HUES6 (cell line): Measurements from ENCODE around the gene LAMB1.
"Not testable (repeated sequence)": the region's sequence is repeated elsewhere in the genome, so short reads cannot be mapped to it uniquely, and the experiment has no call there.

ENCODE experiments used
- H3K27ac ChIP-seq: 2 replicates; pipeline ENCODE4 v1.7.0; 2013; ENCODE audit warnings: low read depth, mild to moderate bottlenecking, low read length, inconsistent platforms
- H3K27me3 ChIP-seq: 2 replicates; pipeline ENCODE4 v1.6.1; 2013; ENCODE audit warnings: low read length; ENCODE audit not compliant: control insufficient read depth, insufficient read depth
- H3K36me3 ChIP-seq: 2 replicates; pipeline ENCODE4 v1.6.1; 2013; ENCODE audit warnings: low read length; ENCODE audit not compliant: control insufficient read depth, insufficient read depth
- H3K4me1 ChIP-seq: 2 replicates; pipeline ENCODE4 v1.6.1; 2013; ENCODE audit warnings: low read length; ENCODE audit not compliant: control insufficient read depth, insufficient read depth
- H3K4me3 ChIP-seq: 2 replicates; pipeline ENCODE4 v1.5.1; 2013; ENCODE audit warnings: low read depth, low read length
- H3K9ac ChIP-seq: one replicate; pipeline ENCODE4 v1.6.1; 2013; ENCODE audit warnings: mild to moderate bottlenecking, low read length
- H3K9me3 ChIP-seq: 2 replicates; pipeline ENCODE4 v1.6.1; 2013; ENCODE audit warnings: low read depth, low read length; ENCODE audit not compliant: control insufficient read depth, insufficient read depth

LAMB1 gene

DNA sequence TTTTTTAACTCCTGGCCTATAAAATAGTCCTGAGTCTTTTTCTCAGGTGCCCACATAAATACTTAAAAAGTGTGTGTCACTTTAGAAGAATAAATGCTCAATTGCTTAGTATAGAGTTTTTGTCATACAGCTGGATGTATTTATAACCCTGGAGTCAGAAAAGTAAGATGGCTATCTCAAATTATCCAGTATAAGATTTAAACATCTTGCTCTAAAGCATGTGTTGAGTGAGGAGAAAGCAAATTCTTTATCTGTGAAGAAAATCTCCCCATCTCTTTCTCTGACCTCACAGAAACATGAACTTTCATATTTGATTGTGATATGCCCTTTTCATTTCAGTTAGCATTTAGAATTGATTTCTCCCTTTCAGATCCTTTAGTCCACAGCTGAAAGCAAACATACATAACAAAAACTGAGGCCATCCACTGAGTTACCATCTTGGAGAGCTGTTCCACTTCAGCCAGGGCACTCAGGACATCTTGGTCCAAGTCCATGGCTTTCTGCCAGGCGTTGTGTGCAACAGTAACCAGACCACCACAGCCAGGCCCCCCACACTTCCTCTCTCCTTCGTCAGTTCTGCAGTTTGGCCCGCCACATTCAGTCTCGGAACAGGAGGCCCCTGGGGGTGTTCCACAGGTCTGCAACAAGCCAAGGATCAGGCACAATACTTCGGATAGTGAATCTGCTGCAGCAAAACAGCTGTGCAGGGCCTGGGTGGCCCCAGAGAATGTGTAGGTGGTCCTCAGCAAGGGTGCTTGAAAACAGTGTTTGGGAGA, 71.0 kb downstream of the LAMB1 start:
- Histone ChIP-seq H3K27ac (peak overlapping the region; percentile 76), H3K9me3 (no peaks in the 10 kb centered on the region), H3K36me3 (peaks cover 66% of the 10 kb centered on the region), H3K4me1 (peaks cover 48% of the 10 kb centered on the region), H3K27me3 (no peaks in the 10 kb centered on the region), H3K4me3 (peak overlapping the region; percentile 12; the same call in 1 of the 2 replicates), H3K9ac (peak overlapping the region; percentile 60)

DNA sequence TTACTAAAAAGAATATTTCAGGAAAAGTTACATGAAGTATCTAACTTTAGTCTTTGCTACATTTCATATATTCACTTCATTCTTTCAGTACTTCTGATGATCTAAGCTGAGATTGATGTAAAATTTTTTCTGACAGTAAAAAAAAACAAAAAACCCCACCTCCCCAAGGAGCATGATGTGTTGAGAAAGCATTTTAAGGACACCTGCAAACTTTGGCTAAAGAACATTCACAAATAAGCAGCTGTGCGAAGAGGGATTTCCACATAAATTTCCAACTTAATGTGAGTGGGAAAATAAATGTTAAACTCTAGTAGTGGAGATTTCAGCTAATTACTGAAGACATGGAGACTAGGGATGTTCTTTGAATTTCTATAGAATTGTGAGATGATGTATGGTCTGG, 76.5 kb downstream of the LAMB1 start:
- Histone ChIP-seq H3K4me3 (no peak overlapping the region), H3K27ac (no peak overlapping the region), H3K27me3 (no peaks in the 10 kb centered on the region), H3K9ac (no peak overlapping the region), H3K36me3 (peaks cover 92% of the 10 kb centered on the region), H3K9me3 (no peaks in the 10 kb centered on the region), H3K4me1 (peaks cover 11% of the 10 kb centered on the region)

DNA sequence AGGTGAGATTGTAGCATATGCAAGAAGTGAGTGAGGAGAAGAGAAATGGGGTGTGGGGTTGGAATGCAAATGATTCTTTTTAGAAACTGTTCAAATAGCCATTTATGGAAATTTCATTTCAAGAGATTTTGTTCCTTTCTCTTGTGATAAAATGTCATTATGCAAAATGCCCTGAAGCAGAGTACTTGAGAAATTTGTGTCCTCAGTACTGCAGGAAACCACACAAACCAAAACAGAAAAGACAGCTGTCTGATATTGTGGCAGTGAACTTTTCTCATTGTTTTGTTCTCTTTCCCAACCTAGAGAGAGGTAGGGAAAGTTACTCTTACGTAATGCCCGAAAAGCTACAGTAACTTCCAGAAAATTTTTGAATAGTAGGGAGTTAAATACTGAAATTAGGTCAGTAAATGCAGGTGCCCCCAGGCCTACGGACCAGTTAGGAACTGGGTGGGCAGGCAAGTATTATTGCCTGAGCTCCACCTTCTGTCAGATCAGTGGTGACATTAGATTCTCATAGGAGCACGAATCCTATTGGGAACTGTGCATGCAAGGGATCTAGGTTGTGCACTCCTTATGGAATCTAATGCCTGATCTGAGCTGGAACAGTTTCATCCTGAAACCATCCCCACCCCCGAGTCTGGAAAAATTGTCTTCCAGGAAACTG, 78.0 kb downstream of the LAMB1 start:
- Histone ChIP-seq H3K27me3 (no peaks in the 10 kb centered on the region), H3K36me3 (peaks cover 87% of the 10 kb centered on the region), H3K4me1 (peaks cover 8% of the 10 kb centered on the region; the same call in 1 of the 2 replicates), H3K4me3 (no peak overlapping the region), H3K9me3 (no peaks in the 10 kb centered on the region), H3K27ac (no peak overlapping the region), H3K9ac (no peak overlapping the region)

DNA sequence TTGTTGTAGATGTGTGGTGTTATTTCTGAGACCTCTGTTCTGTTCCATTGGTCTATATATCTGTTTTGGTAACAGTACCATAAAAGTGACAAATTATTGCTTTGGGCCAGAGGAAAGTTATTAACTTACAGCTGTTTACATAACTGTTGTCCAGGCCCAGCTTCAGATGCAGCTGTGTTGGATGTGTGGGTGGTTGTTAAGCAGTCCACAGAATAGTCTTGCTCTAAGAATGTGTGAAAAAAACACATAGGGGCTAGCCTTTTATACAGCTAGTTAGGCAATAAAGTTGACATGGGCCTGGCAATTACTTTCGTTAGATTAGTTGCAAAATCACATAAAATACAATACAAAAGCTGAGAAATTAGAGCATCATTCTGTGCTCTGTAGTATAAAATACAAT, 80.1 kb downstream of the LAMB1 start:
- Histone ChIP-seq H3K27me3 (no peaks in the 10 kb centered on the region), H3K36me3 (peaks cover 87% of the 10 kb centered on the region), H3K4me3 (no peak overlapping the region), H3K4me1 (peaks cover 8% of the 10 kb centered on the region; the same call in 1 of the 2 replicates), H3K9me3 (no peaks in the 10 kb centered on the region), H3K9ac (no peak overlapping the region), H3K27ac (no peak overlapping the region)

DNA sequence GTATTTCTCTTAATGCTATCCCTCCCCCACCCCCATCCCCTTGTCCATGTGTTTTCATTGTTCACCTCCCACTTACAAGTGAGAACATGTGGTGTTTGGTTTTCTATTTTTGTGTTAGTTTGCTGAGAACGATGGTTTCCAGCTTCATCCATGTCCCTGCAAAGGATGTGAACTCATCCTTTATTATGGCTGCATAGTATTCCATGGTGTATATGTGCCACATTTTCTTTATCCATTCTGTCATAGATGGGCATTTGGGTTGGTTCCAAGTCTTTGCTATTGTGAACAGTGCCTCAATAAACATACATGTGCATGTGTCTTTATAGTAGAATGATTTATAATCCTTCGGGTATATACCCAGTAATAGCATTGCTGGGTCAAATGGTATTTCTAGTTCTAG, 81.1 kb downstream of the LAMB1 start:
- H3K9me3 ChIP-seq, H3K4me3 ChIP-seq, H3K4me1 ChIP-seq, H3K27ac ChIP-seq, H3K9ac ChIP-seq, H3K27me3 ChIP-seq: not testable (repeated sequence)
- H3K36me3 ChIP-seq: peaks cover 88% of the 10 kb centered on the region

DNA sequence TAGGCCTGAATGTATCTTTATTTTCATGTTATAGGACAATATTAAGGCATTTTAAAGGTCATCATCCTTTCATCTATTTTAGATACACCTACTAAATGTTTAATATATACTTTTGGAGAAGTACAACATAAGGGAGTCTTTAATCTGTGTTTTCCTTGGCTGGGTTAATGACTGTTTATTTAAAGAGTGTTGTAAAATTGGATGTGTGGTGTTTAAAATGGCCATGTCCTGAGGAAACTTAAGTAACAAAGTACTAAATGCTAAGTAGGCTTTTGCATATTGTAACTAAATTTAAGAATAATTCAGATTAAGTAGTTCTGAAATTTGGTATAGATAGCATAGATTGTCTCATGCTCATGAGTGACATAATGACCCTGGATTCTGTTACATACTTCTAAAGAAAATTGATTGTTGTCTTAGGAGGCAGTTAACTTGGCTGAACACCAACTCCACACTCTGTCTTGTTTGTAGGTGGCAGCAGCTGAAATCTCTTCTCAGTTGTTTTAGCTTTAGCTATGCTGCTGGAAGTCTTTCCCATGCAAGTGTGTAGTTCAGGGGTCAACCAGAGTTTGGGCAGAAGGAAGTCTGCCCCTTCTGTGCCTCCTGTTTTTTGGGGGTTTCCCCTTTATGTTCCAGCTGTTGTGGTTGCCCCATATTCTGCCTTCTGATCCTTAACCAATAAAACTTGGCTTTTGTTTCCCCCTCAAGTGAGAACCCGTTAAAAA, 82.8 kb downstream of the LAMB1 start:
- Histone ChIP-seq H3K4me3 (no peak overlapping the region), H3K36me3 (peaks cover 86% of the 10 kb centered on the region), H3K27ac (no peak overlapping the region), H3K27me3 (no peaks in the 10 kb centered on the region), H3K9me3 (no peaks in the 10 kb centered on the region), H3K4me1 (peaks cover 4% of the 10 kb centered on the region; the same call in 1 of the 2 replicates), H3K9ac (no peak overlapping the region)

DNA sequence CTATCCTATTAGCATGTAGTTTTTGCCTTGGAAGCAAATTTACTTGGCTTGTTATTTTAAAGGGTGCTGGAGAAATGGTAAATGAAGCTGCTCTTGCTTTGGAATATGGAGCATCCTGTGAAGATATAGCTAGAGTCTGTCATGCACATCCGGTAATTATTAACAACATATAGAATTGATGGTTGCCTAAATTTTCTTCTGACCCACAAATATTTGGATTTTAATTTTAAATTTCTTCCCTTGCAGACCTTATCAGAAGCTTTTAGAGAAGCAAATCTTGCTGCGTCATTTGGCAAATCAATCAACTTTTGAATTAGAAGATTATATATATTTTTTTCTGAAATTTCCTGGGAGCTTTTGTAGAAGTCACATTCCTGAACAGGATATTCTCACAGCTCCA, 84.0 kb downstream of the LAMB1 start:
- Histone ChIP-seq H3K4me3 (no peak overlapping the region), H3K27me3 (no peaks in the 10 kb centered on the region), H3K9ac (no peak overlapping the region), H3K9me3 (no peaks in the 10 kb centered on the region), H3K36me3 (peaks cover 79% of the 10 kb centered on the region), H3K27ac (no peak overlapping the region), H3K4me1 (no peaks in the 10 kb centered on the region)

DNA sequence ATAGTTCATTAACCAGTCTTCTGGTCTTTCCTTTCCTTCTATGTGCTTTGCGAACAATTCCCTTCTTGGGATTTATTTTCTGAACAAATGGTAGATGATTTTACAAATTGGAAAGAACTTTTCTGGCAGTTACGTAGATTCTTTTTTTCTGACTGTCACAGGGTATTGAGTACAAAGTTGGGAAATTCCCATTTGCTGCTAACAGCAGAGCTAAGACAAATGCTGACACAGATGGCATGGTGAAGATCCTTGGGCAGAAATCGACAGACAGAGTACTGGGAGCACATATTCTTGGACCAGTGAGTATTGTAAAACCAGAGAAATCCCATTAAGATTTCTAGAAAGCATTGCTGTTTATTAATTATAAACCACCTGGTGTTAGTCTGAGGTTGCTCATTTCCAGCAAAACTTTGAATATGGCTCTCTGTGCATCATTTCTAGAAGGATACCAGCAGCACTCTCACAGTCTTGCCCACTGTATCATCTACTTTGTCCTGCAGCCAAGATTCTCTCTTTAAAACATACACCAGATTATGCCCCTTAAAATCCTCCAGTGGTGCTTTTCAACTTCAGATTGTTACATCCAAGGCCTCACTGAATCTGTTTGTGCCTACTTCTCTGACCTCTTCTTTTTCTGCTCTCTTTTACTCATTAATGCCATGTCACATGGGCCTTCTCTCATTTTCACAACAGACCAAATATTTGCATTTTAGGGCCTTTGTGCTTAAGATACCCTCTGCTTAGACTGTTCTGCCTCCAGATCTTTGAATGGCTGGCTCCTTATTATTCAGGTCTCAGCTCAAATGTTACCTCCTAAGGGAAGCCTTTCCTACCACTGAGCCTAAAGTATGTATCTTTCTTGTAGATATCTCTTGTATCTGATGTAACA, 85.0 kb downstream of the LAMB1 start:
- no peak overlapping the region for H3K27ac ChIP-seq
- no peaks in the 10 kb centered on the region for H3K4me1 ChIP-seq
- H3K9me3 ChIP-seq: no peaks in the 10 kb centered on the region
- no peak overlapping the region for H3K9ac ChIP-seq
- no peaks in the 10 kb centered on the region for H3K27me3 ChIP-seq
- peaks cover 72% of the 10 kb centered on the region for H3K36me3 ChIP-seq
- no peak overlapping the region for H3K4me3 ChIP-seq

DNA sequence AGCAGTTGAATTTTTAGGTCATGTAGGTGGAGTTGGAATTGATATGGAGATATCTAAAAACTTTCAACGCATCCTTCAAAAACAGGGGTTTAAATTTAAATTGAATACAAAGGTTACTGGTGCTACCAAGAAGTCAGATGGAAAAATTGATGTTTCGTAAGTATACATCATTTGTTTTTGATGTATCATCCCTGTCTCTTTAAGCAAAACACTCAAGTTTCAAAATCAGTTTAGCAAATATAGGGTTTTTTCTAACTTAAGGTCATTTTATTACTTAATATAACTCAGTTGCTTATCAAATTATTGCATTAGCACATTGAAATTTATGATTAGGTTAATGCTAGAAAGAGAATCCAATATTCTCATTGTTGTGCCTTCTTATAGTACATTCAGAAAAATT, 87.4 kb downstream of the LAMB1 start:
- H3K4me1 ChIP-seq: no peaks in the 10 kb centered on the region
- no peak overlapping the region for H3K9ac ChIP-seq
- H3K9me3 ChIP-seq: no peaks in the 10 kb centered on the region
- no peaks in the 10 kb centered on the region for H3K27me3 ChIP-seq
- no peak overlapping the region for H3K27ac ChIP-seq
- no peak overlapping the region for H3K4me3 ChIP-seq
- peaks cover 77% of the 10 kb centered on the region for H3K36me3 ChIP-seq

DNA sequence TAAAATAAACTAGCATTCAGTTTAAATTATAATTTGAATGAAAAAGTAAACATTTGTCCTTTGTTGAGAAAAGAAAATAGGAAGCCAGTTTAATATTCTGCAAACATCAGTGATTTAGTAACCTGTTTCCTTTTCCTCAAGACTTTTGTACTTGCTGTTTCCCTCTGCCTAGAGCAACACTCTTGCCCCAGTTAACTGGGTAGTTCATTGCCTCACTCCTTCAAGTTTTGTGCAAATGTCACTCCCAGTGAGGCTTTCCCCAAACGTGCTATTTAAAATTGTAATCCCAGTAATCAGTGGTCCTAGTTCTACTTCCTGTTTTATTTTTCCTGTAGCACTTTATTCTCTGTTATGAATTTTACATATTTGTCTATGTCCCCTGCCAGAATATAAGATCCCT, 88.1 kb downstream of the LAMB1 start:
- no peak overlapping the region for H3K4me3 ChIP-seq
- no peak overlapping the region for H3K9ac ChIP-seq
- no peak overlapping the region for H3K27ac ChIP-seq
- H3K36me3 ChIP-seq: peaks cover 77% of the 10 kb centered on the region
- no peaks in the 10 kb centered on the region for H3K9me3 ChIP-seq
- H3K27me3 ChIP-seq: no peaks in the 10 kb centered on the region
- H3K4me1 ChIP-seq: no peaks in the 10 kb centered on the region
